ENCODE results near the gene SUGCT. TPM values are rescaled to one million over a fixed set of nuclear protein-coding genes. Genes with fewer than 3 reads are reported as not detected.

Gene SUGCT
- total RNA-seq, 2 experiments from 2014 or later: 0.95 to 1.2 TPM

- TF ChIP-seq CTCF (IDR thresholded peaks at IDR 0.05): no peak
- H3K36me3 ChIP-seq (ENCODE audit: insufficient read depth, low read length): no peaks in the 10 kb centered on the region
- Mint-ChIP-seq H3K9me3 (no peaks in the 10 kb centered on the region), H3K27me3 (no peaks in the 10 kb centered on the region), H3K4me3 (no peak overlapping the region), H3K27ac (no peak overlapping the region), H3K36me3 (ENCODE audit: low read depth) (no peaks in the 10 kb centered on the region), H3K4me1 (ENCODE audit: low read depth) (no peaks in the 10 kb centered on the region)
- H3K9me3 ChIP-seq (ENCODE audit: control insufficient read depth in 1 of 2, insufficient read depth in 1 of 2, low read length in 2 of 2): no peaks in the 10 kb centered on the region
- no peak for ATAC-seq (ENCODE audit: poor library complexity)
- no peak overlapping the region for H3K27ac ChIP-seq (ENCODE audit: low read depth in 1 of 2, low read length in 2 of 2)
- no peak overlapping the region for H3K4me3 ChIP-seq (ENCODE audit: low read length)
- intact Hi-C loops (cut with DNase I, micrococcal nuclease): no loop called here
- H3K4me1 ChIP-seq (ENCODE audit: insufficient read depth, low read length): no peaks in the 10 kb centered on the region
- no peak for DNase-seq
- H3K27me3 ChIP-seq (ENCODE audit: control insufficient read depth in 1 of 2, insufficient read depth in 2 of 2, low read length in 2 of 2): no peaks in the 10 kb centered on the region
- CTCF ChIA-PET: no interaction called here
- POLR2A ChIA-PET: no interaction called here
These were observed 386.4 kb downstream of the SUGCT start for GRCh38 chr7:40520986-40521738.

- ATAC-seq (ENCODE audit: poor library complexity) (no peak), DNase-seq (no peak)
- Mint-ChIP-seq H3K4me1 (ENCODE audit: low read depth) (no peaks in the 10 kb centered on the region), H3K27ac (no peak overlapping the region), H3K9me3 (no peaks in the 10 kb centered on the region), H3K4me3 (no peak overlapping the region), H3K36me3 (ENCODE audit: low read depth) (no peaks in the 10 kb centered on the region), H3K27me3 (no peaks in the 10 kb centered on the region)
- ChIA-PET POLR2A (no interaction called here), CTCF (no interaction called here)
- H3K36me3 ChIP-seq (ENCODE audit: insufficient read depth, low read length): no peaks in the 10 kb centered on the region
- intact Hi-C loops (cut with DNase I, micrococcal nuclease): no loop called here
- no peaks in the 10 kb centered on the region for H3K27me3 ChIP-seq (ENCODE audit: control insufficient read depth in 1 of 2, insufficient read depth in 2 of 2, low read length in 2 of 2)
- no peak overlapping the region for H3K27ac ChIP-seq (ENCODE audit: low read depth in 1 of 2, low read length in 2 of 2)
- no peak for TF ChIP-seq CTCF (IDR thresholded peaks at IDR 0.05)
- H3K4me3 ChIP-seq (ENCODE audit: low read length): no peak overlapping the region
- H3K4me1 ChIP-seq (ENCODE audit: insufficient read depth, low read length): no peaks in the 10 kb centered on the region
- no peaks in the 10 kb centered on the region for H3K9me3 ChIP-seq (ENCODE audit: control insufficient read depth in 1 of 2, insufficient read depth in 1 of 2, low read length in 2 of 2)
These were observed 391.0 kb downstream of the SUGCT start for GRCh38 chr7:40525764-40526163.

GRCh38 chr7:40526951-40527715 is 392.3 kb downstream of the SUGCT start:
- no peaks in the 10 kb centered on the region for H3K27me3 Mint-ChIP-seq
- TF ChIP-seq CTCF (IDR thresholded peaks at IDR 0.05): no peak
- no peak overlapping the region for H3K27ac Mint-ChIP-seq
- H3K4me1 Mint-ChIP-seq (ENCODE audit: low read depth): no peaks in the 10 kb centered on the region
- no peak overlapping the region for H3K4me3 Mint-ChIP-seq
- ChIA-PET CTCF (no interaction called here), POLR2A (no interaction called here)
- H3K9me3 ChIP-seq (ENCODE audit: control insufficient read depth in 1 of 2, insufficient read depth in 1 of 2, low read length in 2 of 2): peaks cover 0 to 4% of the 10 kb centered on the region in 2 experiments
- DNase-seq (no peak), ATAC-seq (ENCODE audit: poor library complexity) (no peak)
- H3K4me1 ChIP-seq (ENCODE audit: insufficient read depth, low read length): no peaks in the 10 kb centered on the region
- no peaks in the 10 kb centered on the region for H3K36me3 Mint-ChIP-seq (ENCODE audit: low read depth)
- no peaks in the 10 kb centered on the region for H3K36me3 ChIP-seq (ENCODE audit: insufficient read depth, low read length)
- no peaks in the 10 kb centered on the region for H3K27me3 ChIP-seq (ENCODE audit: control insufficient read depth in 1 of 2, insufficient read depth in 2 of 2, low read length in 2 of 2)
- intact Hi-C loops (cut with DNase I, micrococcal nuclease): no loop called here
- H3K4me3 ChIP-seq (ENCODE audit: low read length): no peak overlapping the region
- H3K9me3 Mint-ChIP-seq: no peaks in the 10 kb centered on the region
- H3K27ac ChIP-seq (ENCODE audit: low read depth in 1 of 2, low read length in 2 of 2): no peak overlapping the region
